ENCODE results near the gene CCKAR. TPM values are rescaled to one million over a fixed set of nuclear protein-coding genes. Genes with fewer than 3 reads are reported as not detected.

The CCKAR gene, protein sequence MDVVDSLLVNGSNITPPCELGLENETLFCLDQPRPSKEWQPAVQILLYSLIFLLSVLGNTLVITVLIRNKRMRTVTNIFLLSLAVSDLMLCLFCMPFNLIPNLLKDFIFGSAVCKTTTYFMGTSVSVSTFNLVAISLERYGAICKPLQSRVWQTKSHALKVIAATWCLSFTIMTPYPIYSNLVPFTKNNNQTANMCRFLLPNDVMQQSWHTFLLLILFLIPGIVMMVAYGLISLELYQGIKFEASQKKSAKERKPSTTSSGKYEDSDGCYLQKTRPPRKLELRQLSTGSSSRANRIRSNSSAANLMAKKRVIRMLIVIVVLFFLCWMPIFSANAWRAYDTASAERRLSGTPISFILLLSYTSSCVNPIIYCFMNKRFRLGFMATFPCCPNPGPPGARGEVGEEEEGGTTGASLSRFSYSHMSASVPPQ
- total RNA-seq = 0.26 TPM
- not detected for polyA plus RNA-seq

DNA sequence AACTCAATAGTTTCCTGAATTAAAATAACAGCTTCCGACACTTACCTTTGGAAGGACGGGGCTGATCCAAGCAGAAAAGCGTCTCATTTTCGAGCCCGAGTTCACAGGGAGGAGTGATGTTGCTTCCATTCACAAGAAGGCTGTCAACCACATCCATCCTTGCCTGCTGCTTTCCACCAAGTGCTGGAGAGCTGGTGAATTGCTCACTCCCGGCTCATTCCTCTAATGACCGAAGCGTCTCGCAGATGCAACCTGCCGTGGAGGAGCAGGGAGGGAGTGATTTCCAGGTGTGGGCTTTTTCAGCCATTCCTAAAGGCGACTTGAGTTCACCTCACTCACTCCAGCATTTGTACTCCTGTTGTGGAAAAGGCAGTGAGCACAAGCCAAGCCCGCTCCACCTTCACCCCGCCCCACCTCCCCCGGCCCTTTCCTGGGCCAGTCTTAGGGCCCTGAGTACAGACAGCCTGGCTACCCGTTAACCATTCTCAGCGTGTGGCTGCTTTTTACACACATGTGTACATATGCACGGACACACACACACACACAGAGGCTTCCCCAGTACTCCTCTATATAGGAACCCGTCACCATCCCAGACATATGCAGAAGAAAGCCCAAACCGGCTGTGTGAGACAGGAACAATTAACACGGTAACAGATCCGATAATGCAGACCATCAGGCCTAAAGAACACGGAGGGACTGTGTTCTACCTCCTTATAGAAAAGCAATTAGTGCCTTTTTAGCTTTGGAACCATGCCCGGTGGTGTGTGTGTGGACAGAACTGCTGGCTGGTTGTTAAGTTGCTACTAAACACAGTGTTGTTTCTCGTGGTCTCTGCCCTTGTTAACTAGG lies at the start of gene CCKAR:
Gene CCKAR (minus strand): TSS at position 374 of the 849 bp plus-strand sequence. CDS start 217 bp downstream, at position 157.
- no peak within 1 kb of the TSS for H3K4me3 ChIP-seq (ENCODE audit: low read depth, low read length)
- WGBS = 72% methylated on average over 24 of the region's 24 CpGs
- no peaks in the 10 kb centered on the region for H3K36me3 ChIP-seq (ENCODE audit: insufficient read depth)
- H3K27ac ChIP-seq (ENCODE audit: low read depth) = no peak within 1 kb of the TSS
- no peaks in the 10 kb centered on the region for H3K4me1 ChIP-seq (ENCODE audit: insufficient read depth)
- no peak for DNase-seq (ENCODE audit: extremely low spot score)

DNA sequence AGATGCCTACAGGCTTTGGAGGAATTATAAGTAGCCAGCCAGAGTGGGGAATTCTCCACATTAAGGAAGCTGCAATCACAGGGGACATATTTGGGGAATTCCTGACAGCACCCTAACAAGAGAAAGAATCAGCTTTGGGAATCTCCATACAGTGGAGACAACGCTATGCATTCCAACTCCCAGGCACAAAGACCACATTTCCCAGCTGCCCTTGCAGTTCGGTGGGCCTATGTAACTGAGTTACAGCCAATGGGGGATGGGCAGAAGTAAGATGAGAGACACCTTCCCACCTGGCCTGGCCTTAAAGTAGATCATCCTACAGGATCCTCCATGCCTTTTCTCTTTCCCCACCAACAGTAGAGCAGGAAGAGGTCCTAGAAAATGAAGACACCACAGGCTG lies 43.4 kb upstream of the CCKAR start:
- no peaks in the 10 kb centered on the region for H3K36me3 ChIP-seq (ENCODE audit: insufficient read depth)
- no peaks in the 10 kb centered on the region for H3K4me1 ChIP-seq (ENCODE audit: insufficient read depth)
- no peak for DNase-seq (ENCODE audit: extremely low spot score)
- H3K4me3 ChIP-seq (ENCODE audit: low read depth, low read length) = no peak overlapping the region
- 89% methylated on average over 2 of the region's 2 CpGs for WGBS
- H3K27ac ChIP-seq (ENCODE audit: low read depth) = no peak overlapping the region

DNA sequence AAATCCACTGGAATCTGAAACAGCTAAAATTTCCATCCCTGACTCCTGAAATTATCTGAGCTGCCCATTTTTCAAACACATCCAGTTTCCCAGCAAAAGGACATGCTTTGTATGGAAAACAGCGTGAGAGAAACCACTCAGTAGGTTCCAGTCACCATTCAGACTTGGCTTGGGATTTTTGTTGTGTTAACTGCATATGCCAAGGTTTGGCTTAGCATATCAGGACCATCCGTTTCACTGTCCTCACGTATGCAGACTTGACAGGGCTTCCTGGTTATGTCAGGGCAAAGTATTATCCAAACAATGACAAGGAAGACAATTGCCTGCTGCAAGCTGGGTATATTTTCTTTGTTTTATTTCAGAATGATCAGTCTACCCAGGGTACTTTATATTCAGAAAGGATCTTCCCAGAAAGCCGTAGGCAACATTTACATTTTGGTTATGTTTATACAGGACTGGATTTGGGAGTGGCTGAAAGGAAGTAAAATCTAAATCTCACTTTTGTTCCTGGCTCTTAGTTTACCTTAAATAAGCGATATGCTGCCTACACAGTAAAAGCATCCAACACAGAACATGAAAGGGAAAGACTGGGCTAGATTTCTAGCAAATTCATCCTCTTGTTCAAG lies 41.3 kb upstream of the CCKAR start:
- WGBS = 30% methylated on average over 5 of the region's 5 CpGs
- H3K27ac ChIP-seq (ENCODE audit: low read depth) = no peak overlapping the region
- no peak overlapping the region for H3K4me3 ChIP-seq (ENCODE audit: low read depth, low read length)

GRCh38 chr4:26530099-26530498 lies 39.8 kb upstream of the CCKAR start:
- H3K27ac ChIP-seq (ENCODE audit: low read depth) = no peak overlapping the region
- no peaks in the 10 kb centered on the region for H3K36me3 ChIP-seq (ENCODE audit: insufficient read depth)
- 90% methylated on average over 5 of the region's 5 CpGs for WGBS
- H3K4me3 ChIP-seq (ENCODE audit: low read depth, low read length) = no peak overlapping the region
- H3K4me1 ChIP-seq (ENCODE audit: insufficient read depth) = no peaks in the 10 kb centered on the region
- no peak for DNase-seq (ENCODE audit: extremely low spot score)

More for the DNA sequence above, 41.3 kb upstream of the CCKAR start:
- Histone ChIP-seq H3K36me3 (ENCODE audit: insufficient read depth) (no peaks in the 10 kb centered on the region), H3K4me1 (ENCODE audit: insufficient read depth) (no peaks in the 10 kb centered on the region)
- no peak for DNase-seq (ENCODE audit: extremely low spot score)

DNA sequence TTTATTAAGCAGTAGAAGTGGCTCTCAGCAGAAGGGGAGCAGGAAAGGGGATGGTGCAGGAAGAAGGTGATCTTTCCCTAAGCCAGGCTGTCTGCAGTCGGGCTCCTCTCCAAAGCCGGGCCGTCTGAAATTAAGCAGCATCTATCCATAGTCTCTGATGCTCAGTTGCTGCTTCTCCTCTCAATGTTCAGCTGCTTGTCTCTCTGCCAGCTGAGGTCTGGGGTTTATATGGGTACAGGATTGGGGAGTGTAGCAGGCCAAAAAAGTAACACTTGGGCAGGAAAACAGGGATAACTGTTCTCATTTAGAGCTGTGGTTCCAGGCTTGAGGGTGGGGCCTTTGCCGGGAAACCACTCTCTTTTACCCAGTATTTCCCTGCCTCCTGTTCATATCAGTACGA lies 39.2 kb upstream of the CCKAR start:
- Histone ChIP-seq H3K36me3 (ENCODE audit: insufficient read depth) (no peaks in the 10 kb centered on the region), H3K4me1 (ENCODE audit: insufficient read depth) (no peaks in the 10 kb centered on the region), H3K27ac (ENCODE audit: low read depth) (no peak overlapping the region), H3K4me3 (ENCODE audit: low read depth, low read length) (no peak overlapping the region)
- DNase-seq (ENCODE audit: extremely low spot score) = no peak
- 59% methylated on average over 5 of the region's 5 CpGs for WGBS

DNA sequence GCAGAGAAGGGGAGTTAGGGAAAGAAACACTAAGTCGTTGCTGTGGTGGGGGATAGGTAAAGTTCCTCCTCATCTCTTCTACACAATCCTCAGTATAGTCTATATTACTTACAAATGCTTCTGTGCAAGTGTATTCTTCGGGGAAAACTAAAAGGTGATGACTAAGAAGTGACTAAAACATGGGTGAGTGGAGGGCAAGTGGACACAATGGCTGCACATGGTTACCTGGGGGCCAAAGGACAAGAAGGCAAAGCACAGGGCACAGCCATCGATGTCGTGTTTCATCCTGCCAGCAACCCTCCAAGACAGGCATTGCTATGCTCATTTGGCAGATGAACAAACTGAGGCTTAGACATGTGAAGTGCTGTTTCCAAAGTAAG lies 35.5 kb upstream of the CCKAR start:
- WGBS = 91% methylated on average over 4 of the region's 4 CpGs
- no peak for DNase-seq (ENCODE audit: extremely low spot score)
- Histone ChIP-seq H3K27ac (ENCODE audit: low read depth) (no peak overlapping the region), H3K4me3 (ENCODE audit: low read depth, low read length) (no peak overlapping the region), H3K36me3 (ENCODE audit: insufficient read depth) (no peaks in the 10 kb centered on the region), H3K4me1 (ENCODE audit: insufficient read depth) (no peaks in the 10 kb centered on the region)

DNA sequence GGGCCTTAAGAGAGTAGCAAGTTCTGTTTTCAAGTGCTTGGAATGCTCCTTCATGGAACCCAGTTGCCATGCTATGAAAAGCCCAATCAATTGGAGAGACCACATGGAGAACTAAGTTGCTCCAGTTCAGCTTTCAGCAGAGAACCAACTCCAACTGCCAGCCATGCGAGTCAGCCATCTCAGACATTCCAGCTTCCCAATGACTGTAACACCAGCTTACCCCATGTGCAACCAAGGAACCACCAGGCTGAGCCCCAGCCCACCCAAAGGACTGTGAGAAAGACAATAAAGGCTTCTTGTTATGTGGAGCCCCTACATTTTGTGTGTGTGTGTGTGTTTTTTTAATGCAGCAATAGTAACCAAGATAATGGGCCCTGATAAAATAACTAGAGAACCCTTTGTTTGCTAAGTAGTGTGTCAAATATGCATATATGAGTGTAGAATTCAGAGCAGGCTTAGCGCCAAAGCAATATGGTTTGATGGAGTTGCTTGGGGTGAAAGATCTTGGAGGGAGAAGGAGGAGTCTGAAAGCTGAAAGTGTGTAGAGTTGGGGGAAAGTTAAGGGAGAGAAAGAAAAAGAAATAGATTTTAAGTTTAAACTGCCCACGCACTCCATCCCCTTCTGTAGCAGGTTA lies 35.0 kb upstream of the CCKAR start:
- WGBS = 95% methylated on average over 3 of the region's 3 CpGs
- H3K27ac ChIP-seq (ENCODE audit: low read depth) = no peak overlapping the region
- no peaks in the 10 kb centered on the region for H3K36me3 ChIP-seq (ENCODE audit: insufficient read depth)

DNA sequence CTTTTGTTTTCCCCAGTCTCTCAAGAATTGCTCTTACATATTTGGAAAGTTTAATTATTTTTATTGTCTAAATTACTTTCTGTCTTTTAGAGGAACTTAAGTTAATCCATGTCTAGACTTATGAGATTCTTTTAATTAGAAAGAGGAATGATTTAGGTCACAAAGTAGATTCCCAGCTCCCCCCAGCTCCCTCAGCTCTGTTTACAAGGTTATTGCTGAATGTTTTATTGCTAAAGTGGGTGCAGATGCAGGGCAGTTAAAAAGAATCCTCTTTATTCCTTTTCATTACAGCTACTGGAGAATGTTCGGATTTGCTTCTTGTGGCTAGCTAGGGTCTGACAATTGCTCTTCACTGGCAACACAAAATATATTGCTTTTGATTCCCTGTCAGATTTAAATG lies 33.7 kb upstream of the CCKAR start:
- 41% methylated on average over 1 of the region's 1 CpG for WGBS
- DNase-seq (ENCODE audit: extremely low spot score) = no peak
- Histone ChIP-seq H3K4me1 (ENCODE audit: insufficient read depth) (no peaks in the 10 kb centered on the region), H3K4me3 (ENCODE audit: low read depth, low read length) (no peak overlapping the region), H3K36me3 (ENCODE audit: insufficient read depth) (no peaks in the 10 kb centered on the region), H3K27ac (ENCODE audit: low read depth) (no peak overlapping the region)

More for the DNA sequence above, 35.0 kb upstream of the CCKAR start:
- no peaks in the 10 kb centered on the region for H3K4me1 ChIP-seq (ENCODE audit: insufficient read depth)
- DNase-seq (ENCODE audit: extremely low spot score) = no peak
- no peak overlapping the region for H3K4me3 ChIP-seq (ENCODE audit: low read depth, low read length)

DNA sequence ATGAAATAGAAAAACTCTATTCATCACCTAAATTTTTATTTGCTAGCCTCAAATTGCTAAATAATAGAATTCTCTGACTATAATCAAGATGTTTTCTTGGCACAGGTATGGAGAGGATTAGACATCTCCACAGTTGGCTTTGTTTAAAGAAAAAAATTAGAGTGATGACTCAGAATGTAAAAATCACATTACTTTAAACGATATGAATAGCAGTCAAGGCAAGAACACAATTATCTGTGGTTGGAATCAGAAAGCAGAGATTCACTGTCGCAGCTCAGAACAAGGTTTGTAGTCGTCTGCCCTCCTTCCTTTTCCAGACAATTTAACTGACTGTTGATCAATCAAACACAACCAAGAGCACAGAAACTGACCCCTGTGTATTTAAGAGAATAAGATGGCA lies 32.2 kb upstream of the CCKAR start:
- Histone ChIP-seq H3K36me3 (ENCODE audit: insufficient read depth) (no peaks in the 10 kb centered on the region), H3K4me3 (ENCODE audit: low read depth, low read length) (no peak overlapping the region), H3K4me1 (ENCODE audit: insufficient read depth) (no peaks in the 10 kb centered on the region), H3K27ac (ENCODE audit: low read depth) (no peak overlapping the region)
- 29% methylated on average over 3 of the region's 3 CpGs for WGBS
- no peak for DNase-seq (ENCODE audit: extremely low spot score)

- H3K36me3 ChIP-seq (ENCODE audit: insufficient read depth) = no peaks in the 10 kb centered on the region
- H3K4me3 ChIP-seq (ENCODE audit: low read depth, low read length) = no peak overlapping the region
- H3K27ac ChIP-seq (ENCODE audit: low read depth) = no peak overlapping the region
- DNase-seq (ENCODE audit: extremely low spot score) = no peak
- WGBS = 78% methylated on average over 7 of the region's 7 CpGs
- H3K4me1 ChIP-seq (ENCODE audit: insufficient read depth) = no peaks in the 10 kb centered on the region
These were observed 30.6 kb upstream of the CCKAR start for GRCh38 chr4:26520728-26521450.

DNA sequence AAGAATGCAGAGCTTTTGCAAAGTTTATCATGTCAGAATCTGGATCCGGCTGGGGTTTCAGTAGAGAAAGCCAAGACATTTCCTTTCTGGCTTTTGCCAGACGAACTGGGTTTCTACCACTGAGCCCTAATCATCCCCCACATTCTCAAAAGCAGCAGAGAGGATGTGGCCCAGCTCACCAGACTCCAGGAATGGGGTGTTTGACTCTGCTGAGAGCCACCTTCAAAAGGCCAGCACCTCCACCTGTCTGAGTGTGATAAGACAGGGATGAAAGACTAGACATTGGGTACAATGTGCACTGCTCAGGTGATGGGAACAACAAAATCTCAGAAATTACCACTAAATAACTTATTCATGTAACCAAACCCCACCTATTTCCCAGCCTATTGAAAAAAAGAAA lies 25.7 kb upstream of the CCKAR start:
- no peak overlapping the region for H3K27ac ChIP-seq (ENCODE audit: low read depth)
- H3K4me1 ChIP-seq (ENCODE audit: insufficient read depth) = no peaks in the 10 kb centered on the region
- H3K4me3 ChIP-seq (ENCODE audit: low read depth, low read length) = no peak overlapping the region
- H3K36me3 ChIP-seq (ENCODE audit: insufficient read depth) = no peaks in the 10 kb centered on the region
- DNase-seq (ENCODE audit: extremely low spot score) = no peak
- WGBS = 62% methylated on average over 2 of the region's 2 CpGs

GRCh38 chr4:26510334-26510964 lies 20.2 kb upstream of the CCKAR start:
- DNase-seq (ENCODE audit: extremely low spot score) = no peak
- H3K4me1 ChIP-seq (ENCODE audit: insufficient read depth) = no peaks in the 10 kb centered on the region

More at GRCh38 chr4:26510334-26510964, 20.2 kb upstream of the CCKAR start:
- Histone ChIP-seq H3K36me3 (ENCODE audit: insufficient read depth) (no peaks in the 10 kb centered on the region), H3K27ac (ENCODE audit: low read depth) (no peak overlapping the region), H3K4me3 (ENCODE audit: low read depth, low read length) (no peak overlapping the region)
- WGBS = 22% methylated on average over 4 of the region's 4 CpGs

Data from urinary bladder (tissue), 4 donors.